ENCODE results near the gene RASAL3. TPM values are rescaled to one million over a fixed set of nuclear protein-coding genes. Genes with fewer than 3 reads are reported as not detected.
"Not testable (repeated sequence)": the region's sequence is repeated elsewhere in the genome, so short reads cannot be mapped to it uniquely, and the experiment has no call there.

Gene RASAL3
- total RNA-seq, 4 donors from 2014 or later, result 2.5 to 3.9 (median 2.8) TPM

DNA sequence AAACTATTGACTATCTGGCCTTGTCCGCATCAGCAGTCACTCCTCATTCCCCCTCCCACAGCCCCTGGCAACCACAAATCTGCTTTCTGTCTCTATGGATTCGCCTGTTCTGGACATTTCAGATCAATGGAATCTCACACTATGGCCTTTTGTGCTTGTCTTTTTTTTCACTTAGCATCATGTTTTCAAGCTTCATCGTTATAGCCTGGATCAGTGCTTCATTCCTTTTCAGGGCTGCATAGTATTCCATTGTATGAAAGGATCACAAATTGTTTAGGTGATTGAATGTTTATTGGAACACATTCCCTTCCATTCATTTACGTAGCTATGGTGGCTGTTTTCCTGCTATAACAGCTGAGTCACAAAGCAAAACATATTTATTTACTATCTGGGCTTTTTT lies 22.7 kb upstream of the RASAL3 start:
- TF ChIP-seq EP300 (IDR thresholded peaks at IDR 0.05), result no peak
- TF ChIP-seq, protein P1, sequence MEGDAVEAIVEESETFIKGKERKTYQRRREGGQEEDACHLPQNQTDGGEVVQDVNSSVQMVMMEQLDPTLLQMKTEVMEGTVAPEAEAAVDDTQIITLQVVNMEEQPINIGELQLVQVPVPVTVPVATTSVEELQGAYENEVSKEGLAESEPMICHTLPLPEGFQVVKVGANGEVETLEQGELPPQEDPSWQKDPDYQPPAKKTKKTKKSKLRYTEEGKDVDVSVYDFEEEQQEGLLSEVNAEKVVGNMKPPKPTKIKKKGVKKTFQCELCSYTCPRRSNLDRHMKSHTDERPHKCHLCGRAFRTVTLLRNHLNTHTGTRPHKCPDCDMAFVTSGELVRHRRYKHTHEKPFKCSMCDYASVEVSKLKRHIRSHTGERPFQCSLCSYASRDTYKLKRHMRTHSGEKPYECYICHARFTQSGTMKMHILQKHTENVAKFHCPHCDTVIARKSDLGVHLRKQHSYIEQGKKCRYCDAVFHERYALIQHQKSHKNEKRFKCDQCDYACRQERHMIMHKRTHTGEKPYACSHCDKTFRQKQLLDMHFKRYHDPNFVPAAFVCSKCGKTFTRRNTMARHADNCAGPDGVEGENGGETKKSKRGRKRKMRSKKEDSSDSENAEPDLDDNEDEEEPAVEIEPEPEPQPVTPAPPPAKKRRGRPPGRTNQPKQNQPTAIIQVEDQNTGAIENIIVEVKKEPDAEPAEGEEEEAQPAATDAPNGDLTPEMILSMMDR (IDR thresholded peaks at IDR 0.05), result no peak
- no peak for TF ChIP-seq POLR2A (IDR thresholded peaks at IDR 0.05; ENCODE audit: low read depth)
- no peak for TF ChIP-seq POLR2AphosphoS5 (IDR thresholded peaks at IDR 0.05)
- no peaks in the 10 kb centered on the region for H3K9me3 ChIP-seq
- no peak for DNase-seq (ENCODE audit: extremely low spot score)
- 93% methylated on average over 4 of the region's 4 CpGs for WGBS
- intact Hi-C loops (cut with DNase I), result no loop called here
- no peak overlapping the region for H3K27ac ChIP-seq (replicated peaks in 1 of 4)
- H3K4me1 ChIP-seq, result no peaks in the 10 kb centered on the region
- no peaks in the 10 kb centered on the region for H3K27me3 ChIP-seq
- no peak overlapping the region for H3K4me3 ChIP-seq
- H3K36me3 ChIP-seq, result no peaks in the 10 kb centered on the region

DNA sequence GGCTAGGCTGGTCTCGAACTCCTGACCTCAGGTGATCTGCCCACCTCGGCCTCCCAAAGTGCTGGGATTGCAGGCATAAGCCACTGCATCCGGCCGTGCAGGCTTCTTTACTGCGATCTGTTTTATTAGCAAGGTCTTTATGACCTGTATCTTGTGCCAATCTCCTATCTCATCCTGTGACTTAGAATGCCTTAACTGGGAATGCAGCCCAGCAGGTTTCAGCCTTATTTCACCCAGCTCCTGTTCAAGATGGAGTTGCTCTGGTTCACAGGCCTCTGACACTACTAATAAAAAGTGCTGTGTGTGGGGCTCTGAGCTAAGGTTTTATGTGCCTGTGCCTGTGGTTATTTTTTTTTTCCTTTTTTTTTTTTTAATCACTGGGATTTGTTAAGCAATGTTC lies 21.4 kb upstream of the RASAL3 start:
- H3K36me3 ChIP-seq; H3K27me3 ChIP-seq; DNase-seq (ENCODE audit: extremely low spot score); H3K9me3 ChIP-seq; H3K4me1 ChIP-seq; H3K4me3 ChIP-seq; H3K27ac ChIP-seq (replicated peaks in 1 of 4); intact Hi-C loops (cut with DNase I): not testable (repeated sequence)
- 92% methylated on average over 5 of the region's 5 CpGs for WGBS

DNA sequence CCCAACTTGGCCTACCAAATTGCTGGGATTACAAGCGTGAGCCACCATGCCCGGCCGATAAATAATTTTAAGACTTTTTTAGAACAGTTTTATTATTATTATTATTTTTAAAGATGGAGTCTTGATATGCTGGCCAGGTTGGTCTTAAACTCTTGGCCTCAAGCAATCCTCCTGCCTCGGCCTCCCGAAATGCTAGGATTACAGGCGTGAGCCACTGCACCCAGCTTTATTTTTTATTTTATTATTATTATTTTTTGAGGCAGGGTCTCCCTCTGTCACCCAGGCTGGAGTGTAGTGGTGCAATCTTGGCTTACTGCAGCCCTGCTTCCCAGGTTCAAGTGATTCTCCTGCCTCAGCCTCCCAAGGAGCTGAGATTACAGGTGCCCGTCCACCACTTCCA lies 16.7 kb upstream of the RASAL3 start:
- H3K4me1 ChIP-seq; H3K27ac ChIP-seq (replicated peaks in 1 of 4); DNase-seq (ENCODE audit: extremely low spot score); H3K36me3 ChIP-seq; H3K9me3 ChIP-seq; H3K4me3 ChIP-seq; H3K27me3 ChIP-seq; intact Hi-C loops (cut with DNase I): not testable (repeated sequence)
- WGBS, result 89% methylated on average over 7 of the region's 7 CpGs

DNA sequence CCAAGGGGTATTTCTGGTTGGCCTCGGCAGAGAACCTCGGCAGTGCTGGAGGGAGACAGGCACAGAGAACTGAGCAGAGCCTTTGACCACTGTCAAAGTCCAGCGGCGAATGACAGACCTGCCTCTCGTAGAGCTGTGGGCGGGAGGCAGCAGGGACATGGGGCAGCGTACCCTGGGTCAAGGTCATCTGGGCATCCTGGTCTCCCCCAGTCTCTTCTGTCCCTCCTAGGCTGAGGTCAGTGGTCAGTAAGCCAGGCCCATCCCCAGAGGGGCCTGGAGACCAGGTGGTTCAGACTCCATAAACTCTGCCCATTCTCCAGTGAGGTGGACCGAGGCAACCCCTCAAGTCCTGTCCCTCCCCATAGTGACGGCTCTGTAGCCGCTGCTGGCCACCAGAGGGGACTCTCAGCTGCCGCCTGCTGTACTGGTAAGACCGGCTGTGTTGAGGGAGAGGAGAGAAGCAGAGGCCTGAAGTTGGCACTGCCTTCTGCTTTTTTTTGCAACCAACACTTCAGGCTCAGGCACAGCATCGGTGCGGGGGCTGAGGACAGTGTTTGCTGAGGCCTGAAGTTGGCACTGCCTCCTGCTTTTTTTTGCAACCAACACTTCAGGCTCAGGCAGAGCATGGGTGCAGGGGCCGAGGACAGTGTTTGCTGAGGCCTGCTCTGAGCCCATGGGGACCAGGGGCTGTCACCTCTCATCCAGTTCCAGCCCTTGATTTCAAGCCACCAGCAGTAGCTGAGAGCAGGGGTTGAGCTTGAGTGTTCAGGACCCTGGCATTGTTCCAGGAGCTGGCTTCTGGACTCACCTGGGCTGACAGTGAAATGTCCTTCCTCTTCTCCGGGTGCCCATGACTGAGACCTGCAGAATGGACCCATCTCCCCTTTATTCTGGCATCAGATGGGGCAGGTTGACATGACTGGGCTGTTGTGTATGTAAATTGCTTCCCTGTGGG lies 15.3 kb upstream of the RASAL3 start, which contains the start of gene PGLYRP2:
Gene PGLYRP2 (minus strand): TSS at position 111 of the 955 bp plus-strand sequence. CDS start 130 bp downstream, outside the sequence.
- no peak for DNase-seq (ENCODE audit: extremely low spot score)
- H3K27me3 ChIP-seq, result no peaks in the 10 kb centered on the region
- no peaks in the 10 kb centered on the region for H3K36me3 ChIP-seq
- TF ChIP-seq, protein P1 (IDR thresholded peaks at IDR 0.05), result no peak
- TF ChIP-seq POLR2AphosphoS5 (IDR thresholded peaks at IDR 0.05) (no peak), EP300 (IDR thresholded peaks at IDR 0.05) (no peak), POLR2A (IDR thresholded peaks at IDR 0.05; ENCODE audit: low read depth) (no peak)
- intact Hi-C loops (cut with DNase I), result no loop called here
- 25% methylated on average over 2 of the region's 16 CpGs for WGBS
- H3K4me1 ChIP-seq, result no peaks in the 10 kb centered on the region
- H3K27ac ChIP-seq (replicated peaks in 1 of 4), result no peak within 1 kb of the TSS
- peaks cover 0 to 5% (median 0%) of the 10 kb centered on the region in 4 donors for H3K9me3 ChIP-seq
- H3K4me3 ChIP-seq, result no peak within 1 kb of the TSS

DNA sequence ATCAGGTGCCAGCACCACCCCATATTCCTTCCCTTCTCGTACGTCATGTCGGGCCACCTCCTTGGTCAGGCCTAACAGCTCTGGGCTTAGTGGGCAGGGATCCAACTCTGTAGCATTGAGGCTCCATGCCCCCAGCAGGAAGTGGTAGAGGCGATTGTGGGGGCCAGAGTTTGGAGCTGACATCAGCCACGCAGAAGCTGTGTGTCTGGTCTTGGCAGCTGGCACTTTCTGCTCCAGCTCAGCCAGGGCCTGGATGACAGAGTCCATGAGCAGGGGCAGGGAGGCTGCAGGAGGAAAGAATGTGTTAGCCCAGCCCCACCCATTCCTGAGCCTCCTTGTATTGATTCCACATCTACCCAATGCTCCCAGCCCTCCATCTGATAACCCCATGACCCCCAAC lies 12.0 kb upstream of the RASAL3 start:
- Histone ChIP-seq H3K4me3 (no peak overlapping the region), H3K36me3 (no peaks in the 10 kb centered on the region), H3K4me1 (no peaks in the 10 kb centered on the region), H3K27me3 (peaks cover 0 to 12% (median 4%) of the 10 kb centered on the region in 4 donors), H3K9me3 (peaks cover 0 to 5% (median 0%) of the 10 kb centered on the region in 4 donors), H3K27ac (replicated peaks in 1 of 4) (no peak overlapping the region)
- WGBS, result 20% methylated on average over 1 of the region's 5 CpGs
- TF ChIP-seq EP300 (IDR thresholded peaks at IDR 0.05) (no peak), POLR2A (IDR thresholded peaks at IDR 0.05; ENCODE audit: low read depth) (no peak), POLR2AphosphoS5 (IDR thresholded peaks at IDR 0.05) (no peak)
- TF ChIP-seq, protein P1 (IDR thresholded peaks at IDR 0.05), result no peak
- intact Hi-C loops (cut with DNase I), result no loop called here
- no peak for DNase-seq (ENCODE audit: extremely low spot score)

All from esophagus muscularis mucosa (tissue), 4 donors.